HL-60 (cell line): ENCODE data around the gene SARDH.

Experiments
- CTCF ChIP-seq: IDR thresholded peaks from one replicate; pipeline ENCODE4 v1.5.1; 2011; ENCODE audit warnings: low read length, control low read depth, inconsistent platforms; ENCODE audit not compliant: insufficient read depth
- POLR2AphosphoS5 ChIP-seq: IDR thresholded peaks from 2 replicates; pipeline ENCODE4 v1.6.1; 2012; ENCODE audit warnings: low read depth
- REST ChIP-seq: IDR thresholded peaks from 2 replicates; pipeline ENCODE4 v1.6.1; 2012; ENCODE audit warnings: low read depth; ENCODE audit not compliant: insufficient replicate concordance

GRCh38 chr9:133754688-133755227 is 16.6 kb upstream of the SARDH start:
- TF ChIP-seq CTCF, result no peak
- no peak for TF ChIP-seq POLR2AphosphoS5
- TF ChIP-seq REST, result no peak
